ENCODE results near the gene LZTFL1.
"Not testable (repeated sequence)": the region's sequence is repeated elsewhere in the genome, so short reads cannot be mapped to it uniquely, and the experiment has no call there.

LZTFL1 gene

GRCh38 chr3:45864760-45865519, 23.0 kb upstream of the LZTFL1 start:
- no peak for DNase-seq (ENCODE audit: low spot score)

DNA sequence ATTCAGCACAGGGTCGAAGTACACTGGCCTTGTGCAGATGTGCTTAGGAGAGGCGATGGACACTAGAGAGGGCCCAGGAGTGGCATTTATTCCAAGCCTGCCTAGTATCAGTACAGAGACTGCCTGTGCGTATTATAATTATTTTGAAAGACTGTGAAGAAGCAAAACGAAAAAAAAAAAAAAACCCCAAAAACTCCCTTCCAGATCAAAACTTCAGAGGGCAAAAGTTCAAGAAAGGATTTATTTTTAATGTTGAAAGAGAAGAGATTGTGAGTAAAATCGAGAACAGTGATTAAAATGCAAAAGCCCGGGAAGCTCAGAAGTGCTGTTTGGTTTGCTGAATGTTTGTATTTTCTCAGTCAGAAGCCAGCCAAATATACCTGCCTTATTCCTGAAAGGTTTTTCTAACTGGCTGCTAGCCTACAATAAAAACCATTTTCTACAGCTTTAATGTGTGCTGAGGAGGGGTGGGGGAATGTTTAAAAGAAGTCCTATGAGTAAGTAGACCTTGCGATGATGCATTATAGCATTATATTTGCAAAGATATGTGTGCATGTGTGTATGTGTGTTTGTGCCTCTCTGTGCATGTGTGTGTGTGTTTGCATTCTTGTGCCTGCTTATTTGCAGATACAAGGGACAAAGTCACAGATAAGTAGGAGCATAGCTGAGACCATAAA, 19.3 kb upstream of the LZTFL1 start:
- no peak for DNase-seq (ENCODE audit: low spot score)

DNA sequence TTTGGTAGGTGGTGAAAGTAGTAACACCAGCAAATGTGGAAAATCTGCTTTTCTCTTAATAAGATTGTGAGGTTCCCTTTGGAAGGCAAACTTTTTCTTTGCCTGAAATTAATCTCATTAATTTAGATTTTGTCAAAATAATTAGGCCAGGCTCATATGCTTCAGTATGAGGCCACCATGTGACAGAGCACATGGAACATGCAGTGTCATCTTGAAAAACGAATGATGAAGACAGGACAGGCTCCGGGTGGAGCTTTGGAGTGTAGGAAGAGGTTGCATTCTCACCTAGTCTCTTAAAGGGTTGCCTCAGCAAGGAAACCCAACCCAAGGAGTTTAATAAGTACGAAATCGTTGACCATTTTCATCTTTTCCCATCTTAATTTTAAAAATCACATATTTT, 18.6 kb upstream of the LZTFL1 start:
- DNase-seq (ENCODE audit: low spot score), result no peak

DNA sequence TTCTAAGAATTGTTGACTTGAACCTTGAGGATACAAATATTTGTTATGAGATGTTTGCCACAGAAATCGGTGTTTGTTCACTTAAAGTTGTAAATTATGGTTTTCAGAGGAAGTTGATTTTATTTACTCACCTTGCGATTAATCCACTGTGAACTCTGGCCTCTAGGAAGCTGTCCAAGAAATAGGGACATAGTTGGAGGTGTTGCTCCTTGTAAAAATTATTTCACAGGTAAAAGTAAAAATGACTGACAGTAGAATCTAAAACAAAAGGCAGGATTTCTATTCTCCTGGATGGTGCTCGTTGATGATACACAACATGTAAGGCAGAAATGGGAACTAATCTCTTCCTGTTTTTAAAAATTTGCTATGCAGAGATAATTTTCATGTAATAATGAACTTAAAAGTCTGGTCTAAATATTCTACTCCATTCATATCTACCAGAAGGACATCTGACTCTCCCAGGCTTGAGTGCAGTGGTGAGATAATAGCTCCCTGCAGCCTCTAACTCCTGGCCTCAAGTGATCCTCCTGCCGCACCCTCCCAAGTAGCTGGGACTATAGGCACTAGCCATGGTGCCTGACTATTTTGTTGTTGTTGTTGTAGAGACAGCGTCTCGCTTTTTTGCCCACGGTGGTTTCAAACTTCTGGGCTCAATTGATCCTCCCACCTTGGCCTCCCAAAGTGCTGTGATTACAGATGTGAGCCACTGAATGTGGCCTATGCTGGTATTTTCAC, 17.1 kb upstream of the LZTFL1 start:
- DNase-seq (ENCODE audit: low spot score), result no peak

- not testable (repeated sequence) for DNase-seq (ENCODE audit: low spot score)
Observed at GRCh38 chr3:45857024-45857423, 15.1 kb upstream of the LZTFL1 start.

- DNase-seq (ENCODE audit: low spot score), result not testable (repeated sequence)
Observed at GRCh38 chr3:45856323-45856722, 14.4 kb upstream of the LZTFL1 start.

DNA sequence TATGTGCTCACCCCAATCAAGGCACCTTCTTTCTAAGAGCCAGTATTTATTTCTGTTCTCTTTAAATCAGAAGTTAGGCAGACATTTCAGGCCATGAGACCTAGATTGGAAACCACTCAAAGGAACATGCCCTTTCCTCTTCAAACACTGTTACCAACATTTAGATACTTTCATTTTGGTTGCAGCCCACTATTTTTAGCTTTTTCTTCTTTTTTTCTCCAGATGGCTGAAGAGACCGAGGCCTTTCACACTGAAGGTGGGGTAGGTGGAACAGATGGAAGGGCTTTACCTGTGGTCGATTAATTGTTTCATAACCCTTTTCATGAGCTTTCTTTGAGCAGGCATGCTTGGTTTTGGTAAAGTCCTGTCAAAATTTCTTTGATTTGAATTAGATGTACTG, 10.9 kb upstream of the LZTFL1 start:
- no peak for DNase-seq (ENCODE audit: low spot score)

- DNase-seq (ENCODE audit: low spot score), result no peak
Observed at GRCh38 chr3:45848392-45848791, 6.5 kb upstream of the LZTFL1 start.

GRCh38 chr3:45844616-45845015, 2.7 kb upstream of the LZTFL1 start:
- no peak for DNase-seq (ENCODE audit: low spot score)

DNA sequence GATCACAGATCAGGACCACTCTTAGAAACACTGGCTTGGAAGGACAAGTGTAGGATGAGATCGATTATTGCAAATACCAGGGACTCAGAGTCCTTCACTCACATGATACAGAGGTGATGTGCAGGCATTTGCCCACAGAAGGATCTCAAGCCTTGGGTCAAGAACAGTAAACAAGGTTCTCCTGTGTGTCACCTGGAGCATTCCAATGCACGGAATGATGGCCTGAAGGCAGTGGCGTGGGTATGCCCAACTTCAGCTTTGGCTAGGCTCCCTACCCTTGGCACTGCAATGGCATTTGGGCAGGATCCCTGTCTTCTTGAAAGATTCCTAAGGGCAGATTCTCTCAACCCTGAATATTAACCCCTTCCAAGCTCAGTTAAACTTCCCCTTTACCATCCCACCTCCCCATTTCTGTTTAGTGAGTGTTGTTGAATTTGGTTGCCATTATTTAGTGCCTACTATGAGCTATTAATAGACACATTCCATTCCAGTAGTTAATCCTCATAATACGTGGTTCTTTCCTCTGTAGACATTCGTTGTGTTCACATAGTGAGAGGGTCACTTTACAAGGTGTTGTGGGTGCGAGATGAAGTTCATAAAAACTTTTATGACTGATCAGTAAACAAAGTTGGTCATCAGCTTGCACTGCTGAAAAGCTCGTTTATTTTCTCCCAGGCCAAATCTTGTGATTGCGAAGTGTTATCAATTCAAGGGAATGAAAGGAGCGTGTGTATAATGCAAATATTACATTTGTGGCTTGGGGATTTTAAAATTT, 1.1 kb upstream of the LZTFL1 start:
- DNase-seq (ENCODE audit: low spot score), result no peak

- DNase-seq (ENCODE audit: low spot score), result no peak
Observed at GRCh38 chr3:45841420-45841756, 531 bp downstream of the LZTFL1 start.

- DNase-seq (ENCODE audit: low spot score), result no peak
Observed at GRCh38 chr3:45838466-45838865, 3.5 kb downstream of the LZTFL1 start.

GRCh38 chr3:45832699-45833098, 9.2 kb downstream of the LZTFL1 start:
- no peak for DNase-seq (ENCODE audit: low spot score)

GRCh38 chr3:45830121-45830520, 11.8 kb downstream of the LZTFL1 start:
- no peak for DNase-seq (ENCODE audit: low spot score)

DNA sequence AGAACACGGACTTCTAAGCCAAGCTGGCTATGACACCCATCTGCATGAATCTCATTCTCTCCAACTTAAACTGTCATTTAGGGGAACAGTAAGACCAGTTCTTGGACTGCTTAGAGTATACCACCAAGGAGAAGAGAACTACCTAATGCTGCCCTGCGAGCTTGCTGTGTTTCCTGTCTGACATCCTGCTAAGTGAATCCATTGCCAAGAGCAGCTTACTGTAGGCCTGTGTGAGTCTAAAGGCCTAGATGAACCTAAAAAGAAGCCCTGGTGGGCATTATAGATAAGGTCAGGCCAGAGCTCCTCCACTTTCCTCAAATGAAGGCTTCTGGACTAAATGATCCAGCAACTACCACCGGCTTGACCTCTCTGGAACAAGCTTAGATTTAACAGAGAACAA, 15.0 kb downstream of the LZTFL1 start:
- no peak for DNase-seq (ENCODE audit: low spot score)

- DNase-seq (ENCODE audit: low spot score), result no peak
Observed at GRCh38 chr3:45826321-45826720, 15.6 kb downstream of the LZTFL1 start.

DNA sequence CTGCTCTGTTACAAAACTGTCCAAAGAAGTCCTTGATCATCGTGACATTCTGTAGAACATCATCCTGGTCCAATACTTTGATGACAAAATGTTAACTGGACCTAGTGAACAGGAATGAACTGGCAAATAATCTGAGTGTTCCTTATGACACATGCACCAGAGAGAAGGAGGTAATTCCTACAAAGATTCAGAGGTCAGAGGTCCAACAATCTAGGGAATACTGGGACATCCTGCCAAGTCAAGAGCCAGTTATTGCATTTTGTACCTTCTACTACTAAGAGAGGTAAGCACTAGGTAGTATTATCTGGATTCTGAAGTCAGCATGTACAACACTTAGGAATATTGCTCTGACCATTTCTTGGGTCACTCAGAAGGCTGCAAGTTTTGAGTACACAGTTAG, 20.8 kb downstream of the LZTFL1 start:
- DNase-seq (ENCODE audit: low spot score), result no peak

- DNase-seq (ENCODE audit: low spot score), result no peak
Observed at GRCh38 chr3:45819543-45819942, 22.4 kb downstream of the LZTFL1 start.

DNA sequence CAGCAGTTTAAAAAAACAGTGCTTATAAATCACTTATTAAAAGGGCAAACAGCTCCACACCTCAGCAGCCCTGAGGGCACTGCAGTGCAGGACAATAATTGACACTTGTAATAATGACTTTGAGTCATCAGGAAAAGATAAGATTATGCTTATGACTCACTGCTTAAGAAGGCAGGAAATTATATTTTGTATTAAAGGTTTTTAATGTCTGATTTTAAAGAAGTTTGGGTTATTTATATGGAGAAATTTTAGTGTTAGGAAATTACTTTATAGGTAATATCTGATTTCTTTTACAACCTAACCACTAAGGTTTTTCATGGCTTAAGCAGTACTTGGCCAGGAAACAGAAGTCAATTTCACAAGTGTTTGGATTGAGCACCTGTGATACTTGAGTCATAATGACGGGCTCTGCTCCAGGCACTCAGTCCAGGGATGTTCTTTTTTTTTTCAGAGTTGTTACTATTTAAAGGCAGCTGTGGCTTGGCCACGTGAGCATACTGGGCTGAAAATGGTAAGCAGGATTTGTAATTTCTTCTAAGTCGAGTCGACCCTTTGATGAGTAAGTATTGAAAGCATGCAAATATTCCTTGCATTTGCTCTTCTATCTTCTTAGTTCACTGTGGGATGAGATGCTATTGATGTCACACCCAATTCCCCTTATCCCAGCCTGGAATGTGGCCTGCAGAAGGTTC, 23.9 kb downstream of the LZTFL1 start:
- peak; percentile 81 for DNase-seq (ENCODE audit: low spot score)

DNA sequence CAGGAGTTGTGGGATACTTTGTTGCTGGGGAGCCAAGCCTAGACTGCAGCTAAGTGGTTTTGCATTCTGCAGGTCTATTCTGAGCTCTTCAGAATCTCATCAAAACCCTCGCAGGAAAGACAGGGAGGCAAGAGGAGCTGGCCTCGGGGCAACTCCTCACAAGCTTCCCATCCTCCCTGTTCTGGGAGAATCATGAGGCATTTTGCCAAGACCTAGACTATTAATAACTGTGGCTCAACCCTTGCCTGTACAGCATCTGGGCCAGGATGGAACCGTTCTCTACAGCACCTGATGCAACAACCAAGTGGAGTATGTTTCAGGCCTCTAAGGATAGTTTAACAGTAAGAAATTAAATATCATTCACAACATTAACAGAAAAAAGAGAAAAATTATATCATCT, 25.4 kb downstream of the LZTFL1 start:
- no peak for DNase-seq (ENCODE audit: low spot score)

GRCh38 chr3:45814322-45814721, 27.6 kb downstream of the LZTFL1 start:
- no peak for DNase-seq (ENCODE audit: low spot score)

All from AG08396 (cell line).